Hepatocyte (in vitro differentiated cells): ENCODE data around the gene MAST4. TPM values are rescaled to one million over a fixed set of nuclear protein-coding genes. Genes with fewer than 3 reads are reported as not detected.

Experiments
- DNase-seq: peaks from one replicate; pipeline ENCODE4 v3.0.0-alpha.2; 2016; ENCODE audit warnings: low spot score
- H2AFZ ChIP-seq: fragments of 200-600 bp; sonication (generic); 2 replicates; pipeline ENCODE4 v1.6.0; 2016; ENCODE audit warnings: antibody characterized with exemption, mild to moderate bottlenecking
- H3K27ac ChIP-seq: fragments of 200-600 bp; sonication (generic); 2 replicates; pipeline ENCODE4 v1.5.1; 2016; ENCODE audit warnings: mild to moderate bottlenecking
- H3K27me3 ChIP-seq: fragments of 200-600 bp; sonication (generic); 2 replicates; pipeline ENCODE4 v1.6.1; 2016
- H3K36me3 ChIP-seq: fragments of 200-600 bp; sonication (generic); replicated peaks from 2 replicates; pipeline ENCODE4 v1.5.1; 2016; ENCODE audit warnings: low read depth; ENCODE audit not compliant: insufficient read depth
- H3K4me1 ChIP-seq: fragments of 200-600 bp; sonication (generic); 2 replicates; pipeline ENCODE4 v1.5.1; 2016; ENCODE audit warnings: mild to moderate bottlenecking, moderate library complexity; ENCODE audit not compliant: insufficient read depth
- H3K4me2 ChIP-seq: fragments of 200-600 bp; sonication (generic); 2 replicates; pipeline ENCODE4 v1.6.0; 2016
- H3K4me3 ChIP-seq: fragments of 200-600 bp; sonication (generic); 2 replicates; pipeline ENCODE4 v1.5.1; 2016; ENCODE audit warnings: mild to moderate bottlenecking
- H3K79me2 ChIP-seq: fragments of 200-600 bp; sonication (generic); 2 replicates; pipeline ENCODE4 v1.6.0; 2017; ENCODE audit warnings: mild to moderate bottlenecking
- H3K9me2 ChIP-seq: fragments of 200-600 bp; sonication (generic); replicated peaks from 2 replicates; pipeline ENCODE4 v1.6.0; 2017; ENCODE audit warnings: mild to moderate bottlenecking; ENCODE audit not compliant: insufficient read depth
- H3K9me3 ChIP-seq: fragments of 200-600 bp; sonication (generic); 2 replicates; pipeline ENCODE4 v1.5.1; 2016; ENCODE audit warnings: low read depth, mild to moderate bottlenecking
- H4K20me1 ChIP-seq: fragments of 200-600 bp; sonication (generic); 2 replicates; pipeline ENCODE4 v1.6.0; 2016; ENCODE audit warnings: mild to moderate bottlenecking; ENCODE audit not compliant: insufficient read depth, poor library complexity, severe bottlenecking
- EZH2 ChIP-seq: fragments of 200-600 bp; sonication (generic); IDR thresholded peaks from 2 replicates; pipeline ENCODE4 v1.6.1; 2016; ENCODE audit warnings: antibody characterized with exemption, mild to moderate bottlenecking, borderline replicate concordance
- EZH2phosphoT487 ChIP-seq: fragments of 200-600 bp; sonication (generic); IDR thresholded peaks from one replicate; pipeline ENCODE4 v1.6.1; 2018; ENCODE audit warnings: antibody characterized with exemption, mild to moderate bottlenecking, low read depth, moderate library complexity; ENCODE audit not compliant: unreplicated experiment, severe bottlenecking
- WGBS: methylation state at CpG from one replicate; pipeline ENCODE4 v1.1.6; 2016; ENCODE audit warnings: low lambda C conversion rate; ENCODE audit errors: missing lambda C conversion rate; 5-methylcytosine and 5-hydroxymethylcytosine counted together
- polyA plus RNA-seq: library from polyadenylated mRNA; unstranded; fragments of >200 nt; fragmentation: Nextera tagmentation; extraction: Ambion mirVana; gene quantifications from 2 replicates; pipeline ENCODE4 v1.2.1, GENCODE V29; 2016
- total RNA-seq: library from RNA; depleted of rRNA; stranded (reverse); fragments of >200 nt; gene quantifications from 2 replicates; pipeline ENCODE4 v1.2.3, GENCODE V29; 2014
- TF ChIP-seq, protein P1 (sequence below): fragments of 200-600 bp; sonication (generic); IDR thresholded peaks from 2 replicates; pipeline ENCODE4 v1.5.1; 2016; ENCODE audit warnings: antibody characterized with exemption, mild to moderate bottlenecking; ENCODE audit not compliant: poor library complexity

The MAST4 gene
- total and polyA plus RNA-seq, 2 experiments from 2014 or later = 11.7 to 13.2 TPM

- Histone ChIP-seq H3K9me3 (no peaks in the 10 kb centered on the region), H4K20me1 (no peaks in the 10 kb centered on the region), H3K4me1 (no peaks in the 10 kb centered on the region), H3K36me3 (no peaks in the 10 kb centered on the region), H3K27ac (no peak overlapping the region), H3K4me3 (no peak overlapping the region), H2AFZ (no peak overlapping the region), H3K4me2 (no peak overlapping the region), H3K27me3 (no peaks in the 10 kb centered on the region), H3K79me2 (no peaks in the 10 kb centered on the region), H3K9me2 (no peaks in the 10 kb centered on the region)
- DNase-seq = no peak
- TF ChIP-seq EZH2phosphoT487 = no peak
- TF ChIP-seq EZH2 = no peak
- TF ChIP-seq, protein P1, sequence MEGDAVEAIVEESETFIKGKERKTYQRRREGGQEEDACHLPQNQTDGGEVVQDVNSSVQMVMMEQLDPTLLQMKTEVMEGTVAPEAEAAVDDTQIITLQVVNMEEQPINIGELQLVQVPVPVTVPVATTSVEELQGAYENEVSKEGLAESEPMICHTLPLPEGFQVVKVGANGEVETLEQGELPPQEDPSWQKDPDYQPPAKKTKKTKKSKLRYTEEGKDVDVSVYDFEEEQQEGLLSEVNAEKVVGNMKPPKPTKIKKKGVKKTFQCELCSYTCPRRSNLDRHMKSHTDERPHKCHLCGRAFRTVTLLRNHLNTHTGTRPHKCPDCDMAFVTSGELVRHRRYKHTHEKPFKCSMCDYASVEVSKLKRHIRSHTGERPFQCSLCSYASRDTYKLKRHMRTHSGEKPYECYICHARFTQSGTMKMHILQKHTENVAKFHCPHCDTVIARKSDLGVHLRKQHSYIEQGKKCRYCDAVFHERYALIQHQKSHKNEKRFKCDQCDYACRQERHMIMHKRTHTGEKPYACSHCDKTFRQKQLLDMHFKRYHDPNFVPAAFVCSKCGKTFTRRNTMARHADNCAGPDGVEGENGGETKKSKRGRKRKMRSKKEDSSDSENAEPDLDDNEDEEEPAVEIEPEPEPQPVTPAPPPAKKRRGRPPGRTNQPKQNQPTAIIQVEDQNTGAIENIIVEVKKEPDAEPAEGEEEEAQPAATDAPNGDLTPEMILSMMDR = no peak
- WGBS = 67% methylated on average over 6 of the region's 6 CpGs
These were observed 101.8 kb downstream of the MAST4 start for GRCh38 chr5:66697796-66698564.

- Histone ChIP-seq H3K36me3 (no peaks in the 10 kb centered on the region), H2AFZ (no peak overlapping the region), H3K9me3 (no peaks in the 10 kb centered on the region), H3K27me3 (no peaks in the 10 kb centered on the region), H4K20me1 (no peaks in the 10 kb centered on the region), H3K4me2 (no peak overlapping the region), H3K27ac (no peak overlapping the region), H3K79me2 (no peaks in the 10 kb centered on the region), H3K4me3 (no peak overlapping the region), H3K9me2 (no peaks in the 10 kb centered on the region), H3K4me1 (peaks cover 6% of the 10 kb centered on the region)
- no peak for DNase-seq
- TF ChIP-seq EZH2phosphoT487 (no peak), EZH2 (no peak)
- TF ChIP-seq, protein P1 = no peak
- WGBS = 82% methylated on average over 1 of the region's 1 CpG
These were observed 105.1 kb downstream of the MAST4 start for GRCh38 chr5:66701244-66701643.

DNA sequence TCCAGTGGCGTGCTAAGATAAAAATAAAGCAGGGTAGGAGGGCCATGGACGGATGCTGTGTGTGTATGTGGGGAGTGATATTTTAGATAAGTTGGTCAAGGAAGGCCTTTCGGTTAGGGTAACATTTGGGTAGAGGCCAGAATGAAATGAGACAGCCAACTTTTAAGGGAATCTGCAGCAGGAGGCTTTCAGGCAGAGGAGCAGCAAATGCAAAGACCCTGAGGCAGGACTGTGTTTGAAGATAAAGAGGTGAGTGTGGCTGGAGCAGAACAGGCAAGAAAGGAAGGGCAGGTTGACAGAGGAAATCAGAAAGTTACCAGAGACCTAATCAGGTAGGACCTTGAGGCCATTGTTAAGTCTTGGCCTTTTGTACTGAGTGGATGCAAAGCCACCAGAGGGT lies 106.2 kb downstream of the MAST4 start:
- H3K4me3 ChIP-seq = no peak overlapping the region
- H3K27ac ChIP-seq = no peak overlapping the region
- H3K4me2 ChIP-seq = no peak overlapping the region
- H3K4me1 ChIP-seq = peaks cover 6% of the 10 kb centered on the region
- H2AFZ ChIP-seq = no peak overlapping the region
- no peaks in the 10 kb centered on the region for H3K9me2 ChIP-seq
- TF ChIP-seq, protein P1 = no peak
- TF ChIP-seq EZH2 (no peak), EZH2phosphoT487 (no peak)
- no peaks in the 10 kb centered on the region for H3K27me3 ChIP-seq
- no peaks in the 10 kb centered on the region for H3K79me2 ChIP-seq
- no peak for DNase-seq
- no peaks in the 10 kb centered on the region for H3K36me3 ChIP-seq
- WGBS = 91% methylated on average over 3 of the region's 3 CpGs
- H4K20me1 ChIP-seq = no peaks in the 10 kb centered on the region
- H3K9me3 ChIP-seq = no peaks in the 10 kb centered on the region
